ENCODE measurements around the gene IFIT2. TPM values are rescaled to one million over a fixed set of nuclear protein-coding genes. Genes with fewer than 3 reads are reported as not detected.

IFIT2 gene
- total RNA-seq, 1 donor: 9.0 TPM

DNA sequence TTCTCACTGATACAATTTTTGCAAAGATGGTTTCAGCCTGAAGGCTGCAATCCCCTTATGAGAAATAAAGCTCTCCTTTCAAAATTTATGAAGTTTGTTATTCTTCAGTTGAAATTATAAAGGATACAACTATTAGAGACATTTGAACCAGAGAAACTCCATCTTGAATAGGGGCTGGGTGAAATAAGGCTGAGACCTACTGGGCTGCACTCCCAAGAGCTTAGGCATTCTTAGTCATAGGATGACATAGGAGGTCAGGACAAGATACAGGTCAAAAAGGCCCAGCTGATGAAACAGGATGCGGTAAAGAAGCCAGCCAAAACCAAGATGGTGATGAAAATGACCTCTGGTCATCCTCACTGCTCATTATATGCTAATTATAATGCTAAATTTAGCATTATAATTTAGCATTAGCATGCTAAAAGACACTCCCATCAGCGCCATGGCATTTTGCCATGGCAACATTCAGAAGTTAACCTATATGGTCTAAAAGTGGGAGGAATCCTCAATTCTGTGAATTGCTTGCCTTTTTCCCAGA, 53.6 kb downstream of the IFIT2 start:
- Histone ChIP-seq H3K27me3 (ENCODE audit: insufficient read depth, low read length) (no peaks in the 10 kb centered on the region), H3K4me1 (ENCODE audit: insufficient read depth, low read length) (peaks cover 54% of the 10 kb centered on the region), H4K20me1 (ENCODE audit: insufficient read depth, low read length) (no peaks in the 10 kb centered on the region), H3K36me3 (ENCODE audit: insufficient read depth, low read length) (no peaks in the 10 kb centered on the region), H3K9me3 (ENCODE audit: low read depth, low read length) (no peaks in the 10 kb centered on the region), H3K4me3 (ENCODE audit: insufficient read depth, low read length) (no peak overlapping the region), H3K27ac (ENCODE audit: low read depth, low read length) (peak overlapping the region; percentile 82), H2AFZ (ENCODE audit: low read length) (peak overlapping the region; percentile 15), H3K79me2 (ENCODE audit: insufficient read depth, low read length) (no peaks in the 10 kb centered on the region), H3K4me2 (ENCODE audit: insufficient read depth, low read length) (no peak overlapping the region)
- TF ChIP-seq, protein P1, sequence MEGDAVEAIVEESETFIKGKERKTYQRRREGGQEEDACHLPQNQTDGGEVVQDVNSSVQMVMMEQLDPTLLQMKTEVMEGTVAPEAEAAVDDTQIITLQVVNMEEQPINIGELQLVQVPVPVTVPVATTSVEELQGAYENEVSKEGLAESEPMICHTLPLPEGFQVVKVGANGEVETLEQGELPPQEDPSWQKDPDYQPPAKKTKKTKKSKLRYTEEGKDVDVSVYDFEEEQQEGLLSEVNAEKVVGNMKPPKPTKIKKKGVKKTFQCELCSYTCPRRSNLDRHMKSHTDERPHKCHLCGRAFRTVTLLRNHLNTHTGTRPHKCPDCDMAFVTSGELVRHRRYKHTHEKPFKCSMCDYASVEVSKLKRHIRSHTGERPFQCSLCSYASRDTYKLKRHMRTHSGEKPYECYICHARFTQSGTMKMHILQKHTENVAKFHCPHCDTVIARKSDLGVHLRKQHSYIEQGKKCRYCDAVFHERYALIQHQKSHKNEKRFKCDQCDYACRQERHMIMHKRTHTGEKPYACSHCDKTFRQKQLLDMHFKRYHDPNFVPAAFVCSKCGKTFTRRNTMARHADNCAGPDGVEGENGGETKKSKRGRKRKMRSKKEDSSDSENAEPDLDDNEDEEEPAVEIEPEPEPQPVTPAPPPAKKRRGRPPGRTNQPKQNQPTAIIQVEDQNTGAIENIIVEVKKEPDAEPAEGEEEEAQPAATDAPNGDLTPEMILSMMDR (IDR thresholded peaks at IDR 0.05; ENCODE audit: extremely low read depth, low read depth, low read length): no peak
- DNase-seq (ENCODE audit: insufficient read length, low spot score, missing footprints): no peak

DNA sequence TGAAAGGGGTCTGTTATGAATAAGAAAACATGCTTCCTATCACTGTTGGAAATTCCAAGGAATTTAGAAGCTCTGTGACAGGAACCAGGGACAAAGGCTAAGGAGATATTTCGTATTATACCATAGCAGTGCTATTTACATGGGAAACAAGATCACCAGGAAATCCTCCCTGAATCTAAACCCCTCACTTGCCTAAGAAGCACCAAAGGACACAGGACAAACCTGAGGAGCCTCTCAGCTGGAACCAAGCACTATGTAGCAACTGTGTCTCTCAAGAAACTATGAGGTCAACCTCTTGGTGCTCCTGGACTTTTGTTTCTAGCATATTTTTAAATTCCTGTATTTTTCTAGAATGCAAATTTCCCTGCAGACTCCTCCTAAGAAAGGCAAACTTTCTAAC, 55.2 kb downstream of the IFIT2 start:
- H3K36me3 ChIP-seq (ENCODE audit: insufficient read depth, low read length): no peaks in the 10 kb centered on the region
- peak overlapping the region; percentile 0 for H2AFZ ChIP-seq (ENCODE audit: low read length)
- no peaks in the 10 kb centered on the region for H3K27me3 ChIP-seq (ENCODE audit: insufficient read depth, low read length)
- H3K4me3 ChIP-seq (ENCODE audit: insufficient read depth, low read length): no peak overlapping the region
- peak overlapping the region; percentile 4 for H3K27ac ChIP-seq (ENCODE audit: low read depth, low read length)
- H3K4me1 ChIP-seq (ENCODE audit: insufficient read depth, low read length): peaks cover 37% of the 10 kb centered on the region
- TF ChIP-seq, protein P1 (IDR thresholded peaks at IDR 0.05; ENCODE audit: extremely low read depth, low read depth, low read length): no peak
- no peak overlapping the region for H3K4me2 ChIP-seq (ENCODE audit: insufficient read depth, low read length)
- DNase-seq (ENCODE audit: insufficient read length, low spot score, missing footprints): no peak
- H4K20me1 ChIP-seq (ENCODE audit: insufficient read depth, low read length): no peaks in the 10 kb centered on the region
- H3K79me2 ChIP-seq (ENCODE audit: insufficient read depth, low read length): no peaks in the 10 kb centered on the region
- no peaks in the 10 kb centered on the region for H3K9me3 ChIP-seq (ENCODE audit: low read depth, low read length)

DNA sequence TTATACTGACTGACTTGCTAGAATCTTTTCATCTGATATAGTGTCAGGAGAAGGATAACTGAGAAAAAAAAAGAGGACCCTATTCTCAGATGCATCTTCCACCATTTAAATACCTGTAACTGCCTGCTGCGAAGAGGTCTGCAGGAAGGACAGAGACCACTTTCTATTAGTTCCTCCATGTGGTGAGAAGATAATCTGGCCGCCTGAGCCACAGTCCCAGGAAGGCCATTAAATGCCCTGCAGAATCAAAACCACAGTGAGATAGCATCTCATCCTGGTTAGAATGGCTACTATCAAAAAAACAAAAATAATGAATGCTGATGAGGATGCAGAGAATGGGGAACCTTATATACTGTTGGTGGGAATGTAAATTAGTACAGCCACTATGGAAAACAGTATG, 56.1 kb downstream of the IFIT2 start:
- TF ChIP-seq, protein P1 (IDR thresholded peaks at IDR 0.05; ENCODE audit: extremely low read depth, low read depth, low read length): no peak
- Histone ChIP-seq H3K79me2 (ENCODE audit: insufficient read depth, low read length) (no peaks in the 10 kb centered on the region), H3K27ac (ENCODE audit: low read depth, low read length) (no peak overlapping the region), H3K27me3 (ENCODE audit: insufficient read depth, low read length) (no peaks in the 10 kb centered on the region), H3K4me1 (ENCODE audit: insufficient read depth, low read length) (peaks cover 29% of the 10 kb centered on the region), H4K20me1 (ENCODE audit: insufficient read depth, low read length) (no peaks in the 10 kb centered on the region), H3K9me3 (ENCODE audit: low read depth, low read length) (no peaks in the 10 kb centered on the region), H2AFZ (ENCODE audit: low read length) (no peak overlapping the region), H3K4me2 (ENCODE audit: insufficient read depth, low read length) (no peak overlapping the region), H3K36me3 (ENCODE audit: insufficient read depth, low read length) (no peaks in the 10 kb centered on the region), H3K4me3 (ENCODE audit: insufficient read depth, low read length) (no peak overlapping the region)
- no peak for DNase-seq (ENCODE audit: insufficient read length, low spot score, missing footprints)

Other genes starting within 250 kb of the IFIT2 start
- 5.8 and 13.0 TPM in 2 replicates for gene CH25H, start 94.7 kb upstream of the IFIT2 start, total RNA-seq
- gene LIPA, start 50.3 kb upstream of the IFIT2 start, total RNA-seq: 46.7 and 60.7 TPM in 2 replicates
- gene IFIT3, start 26.0 kb downstream of the IFIT2 start, total RNA-seq: 33.9 and 43.8 TPM in 2 replicates
- not detected in 2 replicates for gene IFIT1B, start 76.0 kb downstream of the IFIT2 start, total RNA-seq
- 19.7 and 34.4 TPM in 2 replicates for gene IFIT1, start 90.6 kb downstream of the IFIT2 start, total RNA-seq
- gene IFIT5, start 112.5 kb downstream of the IFIT2 start, total RNA-seq: 30.4 and 39.1 TPM in 2 replicates
- under 0.01 TPM in 2 replicates for gene SLC16A12, start 233.5 kb downstream of the IFIT2 start, total RNA-seq